ENCODE data around the gene CRABP1.

CRABP1 gene

DNA sequence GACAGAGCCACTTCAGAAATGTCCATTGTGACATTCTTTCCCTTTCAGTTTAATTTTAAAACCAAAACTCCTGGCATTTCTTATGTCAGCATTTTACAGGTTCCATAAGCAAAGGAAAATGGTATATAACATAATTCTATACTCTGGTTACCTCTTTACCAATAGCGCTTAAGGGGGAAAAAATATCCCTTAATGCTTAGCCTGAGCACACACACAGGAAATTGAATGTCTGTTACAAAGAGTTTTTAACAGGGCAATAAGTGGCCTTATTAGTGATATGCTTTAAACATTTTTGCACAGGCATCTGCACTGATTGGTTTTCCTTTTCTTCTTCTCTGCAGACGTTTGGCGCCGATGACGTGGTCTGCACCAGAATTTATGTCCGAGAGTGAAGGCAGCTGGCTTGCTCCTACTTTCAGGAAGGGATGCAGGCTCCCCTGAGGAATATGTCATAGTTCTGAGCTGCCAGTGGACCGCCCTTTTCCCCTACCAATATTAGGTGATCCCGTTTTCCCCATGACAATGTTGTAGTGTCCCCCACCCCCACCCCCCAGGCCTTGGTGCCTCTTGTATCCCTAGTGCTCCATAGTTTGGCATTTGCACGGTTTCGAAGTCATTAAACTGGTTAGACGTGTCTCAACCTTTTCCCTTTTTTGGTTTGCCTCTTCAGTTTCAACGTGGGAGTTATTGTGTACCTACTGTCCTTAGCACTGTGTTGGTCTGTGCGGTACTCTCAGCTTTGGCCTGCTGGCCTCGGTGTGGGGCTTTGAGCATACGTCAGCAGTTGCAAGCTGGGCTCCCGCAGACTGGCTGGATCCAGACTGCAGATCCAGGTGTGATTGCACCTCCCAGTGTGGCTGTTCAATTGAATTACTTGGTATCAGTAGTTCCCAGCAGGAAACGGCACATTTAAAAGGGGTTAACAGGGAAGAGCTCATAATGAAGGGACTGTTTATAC is 7.7 kb downstream of the CRABP1 start:
- DNase-seq (ENCODE audit: low spot score) = no peak

DNA sequence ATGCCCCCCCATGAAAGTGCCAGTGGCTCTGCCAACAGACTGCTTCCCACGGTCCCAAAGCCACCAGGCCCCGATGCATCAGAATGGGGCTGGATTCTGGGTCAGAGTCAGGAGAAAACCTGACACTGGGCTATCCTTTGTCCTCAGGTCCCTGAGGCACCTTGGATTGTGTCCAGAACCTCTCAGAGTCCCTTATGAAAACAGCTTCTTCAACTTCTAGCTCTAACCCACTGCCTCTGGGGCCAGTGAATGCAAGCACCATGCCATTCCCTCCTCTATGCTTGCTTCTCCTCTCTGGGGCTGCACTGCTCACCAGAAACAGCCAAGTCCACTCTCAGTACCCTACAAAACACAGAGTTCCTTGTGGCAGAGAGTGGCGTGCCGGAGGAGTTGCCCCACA is 9.9 kb downstream of the CRABP1 start:
- no peak for DNase-seq (ENCODE audit: low spot score)

DNA sequence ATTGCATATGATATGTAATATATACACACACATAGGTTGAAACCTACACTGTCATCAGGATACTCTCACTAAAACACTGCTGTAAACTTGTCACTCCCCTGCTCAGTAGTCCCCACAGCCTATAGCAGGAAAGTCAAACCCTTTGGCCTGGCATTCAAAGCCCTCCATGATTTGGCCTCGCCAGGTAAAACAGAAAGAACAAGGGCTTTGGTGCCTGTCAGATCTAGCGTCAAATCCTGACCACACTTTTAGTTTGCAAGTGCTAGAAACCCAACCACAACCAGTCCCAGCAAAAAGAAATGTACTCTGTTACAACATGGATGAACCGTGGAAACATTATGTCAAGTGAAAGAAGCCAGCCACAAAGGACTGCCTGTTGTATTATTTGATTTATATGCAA is 11.4 kb downstream of the CRABP1 start:
- DNase-seq (ENCODE audit: low spot score) = no peak

DNA sequence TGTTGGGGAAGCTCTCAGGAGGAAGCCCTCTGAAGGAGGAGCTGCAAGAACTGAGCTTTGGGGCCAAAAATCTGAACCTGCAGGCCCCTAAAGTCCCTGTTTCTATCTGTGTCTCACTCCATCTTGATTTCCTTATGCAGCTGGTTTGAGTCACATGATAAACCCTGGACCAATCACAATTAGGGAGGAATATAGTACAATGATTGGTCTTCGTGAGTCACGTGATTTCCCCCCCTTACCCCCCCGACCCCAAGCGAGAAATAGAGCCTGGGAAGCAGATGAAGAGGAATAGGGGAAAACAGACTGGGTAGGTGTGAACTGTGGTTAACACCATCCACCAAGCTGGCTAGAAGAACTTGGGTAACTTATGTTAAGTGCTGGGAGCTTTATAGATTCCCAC is 12.9 kb downstream of the CRABP1 start:
- no peak for DNase-seq (ENCODE audit: low spot score)

DNA sequence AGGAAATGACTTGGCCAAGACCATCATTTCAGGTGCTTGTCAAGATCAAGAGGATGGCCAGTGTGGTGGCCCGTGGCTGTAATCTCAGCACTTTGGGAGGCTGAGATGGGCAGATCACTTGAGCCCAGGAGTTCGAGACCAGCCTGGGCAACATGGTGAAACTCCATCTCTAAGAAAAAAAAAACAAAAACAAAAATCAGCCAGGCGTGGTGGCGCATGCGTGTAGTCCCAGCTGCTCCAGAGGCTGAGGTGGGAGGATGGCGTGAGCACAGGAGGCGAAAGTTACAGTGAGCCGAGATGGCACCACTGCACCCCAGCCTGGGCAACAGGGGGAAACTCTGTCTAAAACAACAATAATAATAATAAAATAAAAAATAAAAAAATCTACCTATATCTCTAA is 15.0 kb downstream of the CRABP1 start:
- no peak for DNase-seq (ENCODE audit: low spot score)

DNA sequence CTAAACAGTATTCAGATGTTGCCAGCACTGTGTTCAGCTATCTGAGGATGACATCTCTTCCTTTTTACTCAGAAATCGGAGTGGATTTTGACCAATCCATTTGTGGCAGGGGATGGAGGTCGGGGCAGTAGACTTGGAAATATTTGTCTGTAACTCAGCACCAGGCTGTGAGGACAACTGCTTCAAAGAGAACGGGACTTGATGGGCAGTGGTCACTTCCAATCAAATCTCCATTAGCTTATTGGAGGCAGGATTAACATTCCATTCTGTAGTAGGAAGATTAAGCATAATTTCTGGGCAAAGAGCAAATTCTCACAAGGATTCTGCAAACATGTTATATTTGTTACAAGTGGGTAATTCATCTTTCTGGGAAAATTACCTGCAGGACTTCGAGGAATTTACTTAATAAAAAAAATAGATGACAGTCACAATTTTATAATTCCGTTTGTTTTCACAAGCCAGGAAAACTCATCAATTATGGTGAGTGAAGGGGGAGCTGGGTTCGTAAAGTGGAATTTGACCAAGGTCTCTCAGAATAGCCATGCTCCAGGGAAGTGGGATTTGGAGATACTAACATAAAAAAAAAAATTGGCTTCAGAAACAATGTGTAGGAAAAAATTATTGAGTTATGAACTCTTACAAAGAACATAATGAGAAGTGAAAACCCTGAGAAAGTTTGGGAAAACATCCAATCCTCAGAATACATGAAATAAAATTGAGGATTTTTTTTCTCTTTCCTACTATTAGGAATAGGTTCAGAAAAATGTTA is 18.1 kb downstream of the CRABP1 start:
- no peak for DNase-seq (ENCODE audit: low spot score)

DNA sequence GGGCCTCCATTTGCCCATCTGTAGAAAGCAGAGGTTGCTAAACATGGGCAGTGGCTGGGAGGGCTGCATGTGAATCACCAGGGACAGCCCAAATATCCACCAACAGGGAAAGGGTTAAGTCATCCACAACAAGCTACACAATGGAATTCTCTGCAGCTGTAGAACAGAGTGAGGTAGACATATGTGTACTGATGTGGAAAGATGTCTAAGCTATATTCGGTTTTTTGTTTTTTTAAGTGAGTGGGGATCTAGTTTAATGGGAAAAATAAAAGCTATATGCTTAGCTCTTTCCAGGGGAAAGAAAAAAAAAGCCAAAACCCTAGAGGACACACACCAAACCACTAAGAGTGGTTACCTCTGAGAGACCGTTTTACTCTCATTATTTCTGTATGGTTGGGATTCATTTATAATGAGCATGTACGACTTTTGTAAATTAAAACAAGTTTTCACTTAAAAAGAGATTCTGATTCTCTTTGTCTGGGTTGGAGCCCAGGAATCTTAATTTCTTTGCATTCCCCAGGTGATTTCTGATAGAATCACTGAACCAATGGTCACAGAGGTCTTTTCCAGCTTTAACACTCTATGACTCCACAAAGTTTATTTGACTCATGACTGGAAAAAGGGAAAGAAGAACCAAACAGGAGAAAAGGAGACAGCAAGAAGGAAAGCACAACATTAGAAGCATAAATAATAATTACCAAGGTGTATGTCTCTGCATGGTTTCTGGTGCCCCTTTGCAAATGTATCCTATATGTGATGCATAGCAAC is 19.1 kb downstream of the CRABP1 start:
- DNase-seq (ENCODE audit: low spot score) = no peak

DNA sequence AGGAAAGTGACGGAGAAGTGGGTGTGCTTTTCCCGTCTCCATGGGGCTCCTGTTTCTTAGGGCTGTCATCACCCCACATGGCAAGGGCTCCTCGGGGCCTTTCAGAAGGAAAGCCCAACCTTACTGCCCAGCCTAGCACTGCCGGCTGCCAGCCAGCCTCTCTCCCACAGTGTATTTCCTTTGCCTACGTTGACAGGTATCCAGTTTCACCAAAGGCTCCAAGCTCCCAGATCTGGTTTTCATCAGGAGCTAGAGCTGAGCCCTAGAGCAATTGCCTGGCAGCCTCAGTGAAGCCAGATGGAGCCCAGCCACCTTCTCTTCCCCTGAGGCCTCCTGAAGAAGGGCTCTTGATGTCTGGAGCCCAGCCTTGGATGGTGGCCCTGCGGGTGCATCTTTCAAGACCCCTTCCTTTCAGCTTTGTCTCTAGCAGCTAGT is 20.2 kb downstream of the CRABP1 start:
- DNase-seq (ENCODE audit: low spot score) = no peak

DNA sequence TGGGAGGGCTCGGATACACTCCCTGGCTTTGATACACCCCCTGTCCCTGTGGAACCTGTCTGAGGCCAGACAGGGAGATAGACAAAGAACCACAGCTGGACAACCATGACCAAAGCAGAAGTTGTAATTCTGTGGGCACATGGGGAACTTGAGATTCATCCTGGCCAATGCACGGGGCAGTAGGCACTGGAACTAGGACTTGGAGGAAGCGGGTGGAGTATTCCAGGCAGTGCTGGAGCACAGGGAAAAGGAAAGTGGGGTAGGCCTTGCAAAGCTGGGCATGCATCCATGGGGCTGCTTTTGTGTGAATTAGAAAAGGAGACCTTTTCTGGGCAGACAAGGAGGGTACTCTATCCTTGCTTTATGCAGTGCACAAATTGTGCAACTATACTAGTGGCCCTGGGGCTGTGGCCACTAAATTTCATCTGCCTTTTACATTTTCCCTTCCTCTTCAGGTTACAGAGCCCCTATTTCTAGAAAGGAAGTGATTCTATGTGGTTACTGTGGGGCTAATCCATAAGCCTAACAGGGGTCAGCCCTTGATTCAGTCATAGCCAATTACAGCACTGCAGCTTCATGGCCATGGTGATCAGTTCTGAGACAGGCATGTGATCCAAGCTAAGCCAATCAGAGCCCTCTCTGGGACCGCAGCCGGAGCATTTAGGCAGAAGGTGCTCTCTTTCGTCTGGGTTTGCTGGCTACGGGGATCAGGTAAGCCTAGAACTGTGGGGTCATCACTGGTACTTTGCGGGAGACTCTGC is 21.0 kb downstream of the CRABP1 start:
- peak; percentile 23 for DNase-seq (ENCODE audit: low spot score)

DNA sequence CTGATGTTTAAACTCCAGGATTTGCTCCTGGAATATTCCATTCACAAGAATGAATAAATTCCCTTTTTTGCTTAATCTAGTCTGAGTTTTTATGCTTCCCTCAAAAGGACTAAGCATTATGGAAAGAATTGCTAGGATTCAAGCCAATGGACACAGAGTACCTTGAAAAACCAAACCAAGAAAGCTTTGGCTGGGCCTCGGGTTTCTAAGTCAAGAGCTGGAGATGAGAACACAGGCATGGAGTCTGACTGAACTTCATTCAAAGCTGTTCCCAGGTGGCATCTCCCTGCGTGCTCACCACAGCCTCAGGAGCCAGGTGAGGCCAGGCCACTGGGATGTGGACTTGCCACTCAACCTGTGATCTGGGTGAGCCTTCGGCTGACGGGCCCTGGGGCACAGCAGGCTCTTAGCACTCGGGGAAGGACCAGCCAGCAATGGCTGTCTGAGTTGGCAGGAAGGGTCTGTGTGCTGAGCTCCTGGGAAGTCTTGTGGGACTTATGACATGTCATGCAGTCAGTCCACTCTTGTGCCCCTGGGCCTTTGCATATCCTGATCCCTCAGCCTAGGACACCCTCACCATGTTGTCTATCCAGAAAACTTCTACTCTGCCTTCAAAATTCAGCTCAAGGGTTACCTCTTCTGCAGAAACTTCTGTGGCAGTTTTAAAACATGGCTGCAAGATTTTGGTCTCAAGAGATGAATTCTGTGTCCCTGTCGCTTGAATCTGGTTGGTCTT is 21.8 kb downstream of the CRABP1 start:
- DNase-seq (ENCODE audit: low spot score) = no peak

DNA sequence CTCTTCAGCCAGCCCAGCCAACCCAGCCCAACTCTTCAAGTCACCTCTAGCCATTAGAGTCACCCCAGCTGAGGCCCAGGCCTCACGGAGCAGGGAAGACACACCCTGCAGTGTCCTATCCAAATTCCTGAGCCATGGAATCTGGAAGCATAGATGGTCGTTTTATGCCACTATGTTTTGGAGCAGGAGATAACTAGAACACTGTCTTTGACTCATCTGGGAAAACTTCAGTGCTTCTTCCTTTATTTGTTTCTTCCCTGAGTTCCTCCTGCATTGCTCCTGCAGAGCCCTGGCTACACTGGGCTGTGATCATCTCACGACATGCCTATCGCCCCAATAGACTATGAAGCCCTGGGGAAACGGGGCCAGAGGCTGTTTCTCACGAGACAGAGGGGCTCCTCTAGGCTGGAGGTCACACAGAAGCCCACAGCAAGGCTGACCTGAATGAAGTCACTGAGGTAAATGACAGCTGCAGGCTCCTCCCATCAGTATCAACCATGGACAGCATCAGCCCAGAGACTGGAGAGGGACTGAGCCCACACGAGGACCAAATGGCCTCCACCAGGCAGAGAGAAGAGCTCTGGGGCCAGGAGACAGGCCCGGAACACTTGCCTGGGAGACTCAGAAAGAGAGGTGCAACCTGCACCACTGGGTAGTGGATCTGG is 22.7 kb downstream of the CRABP1 start:
- no peak for DNase-seq (ENCODE audit: low spot score)

DNA sequence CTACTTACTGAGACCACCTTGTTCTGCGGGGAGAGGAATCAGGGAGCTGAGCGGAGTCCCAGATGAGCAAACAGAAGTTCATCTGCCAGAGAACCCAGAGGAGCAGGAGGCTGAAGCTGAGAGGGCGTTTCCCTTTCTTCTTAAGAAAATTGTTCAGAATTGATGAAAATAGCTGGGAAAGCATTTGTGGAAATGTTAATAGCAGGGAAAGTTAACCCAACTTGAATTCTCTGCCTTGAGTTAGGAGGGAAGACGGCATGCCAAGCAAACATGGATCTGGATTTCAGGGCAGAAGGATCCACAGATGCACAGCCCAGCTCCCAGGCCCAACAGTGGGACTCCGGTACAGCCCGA is 23.2 kb downstream of the CRABP1 start:
- DNase-seq (ENCODE audit: low spot score) = no peak

DNA sequence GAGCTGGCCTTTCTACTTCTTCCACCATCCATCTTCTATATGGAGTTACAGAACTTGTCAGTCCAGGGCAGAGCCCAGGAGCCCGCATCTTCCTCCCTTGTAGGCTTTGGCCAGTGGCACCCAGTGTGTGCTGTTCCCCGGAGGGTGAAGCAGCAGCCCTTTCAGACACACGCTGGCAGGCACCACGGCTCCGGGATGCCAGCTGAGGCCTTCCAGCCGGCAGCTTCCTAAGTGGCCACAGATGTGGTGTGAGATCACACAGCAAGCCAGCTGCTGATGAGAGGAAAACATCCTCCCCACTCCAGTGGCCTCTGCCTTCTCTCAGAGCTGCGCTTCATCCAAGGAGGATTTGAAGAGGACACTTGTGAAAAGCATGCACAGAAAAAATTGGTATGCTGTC is 24.1 kb downstream of the CRABP1 start:
- DNase-seq (ENCODE audit: low spot score) = peak; percentile 82

DNA sequence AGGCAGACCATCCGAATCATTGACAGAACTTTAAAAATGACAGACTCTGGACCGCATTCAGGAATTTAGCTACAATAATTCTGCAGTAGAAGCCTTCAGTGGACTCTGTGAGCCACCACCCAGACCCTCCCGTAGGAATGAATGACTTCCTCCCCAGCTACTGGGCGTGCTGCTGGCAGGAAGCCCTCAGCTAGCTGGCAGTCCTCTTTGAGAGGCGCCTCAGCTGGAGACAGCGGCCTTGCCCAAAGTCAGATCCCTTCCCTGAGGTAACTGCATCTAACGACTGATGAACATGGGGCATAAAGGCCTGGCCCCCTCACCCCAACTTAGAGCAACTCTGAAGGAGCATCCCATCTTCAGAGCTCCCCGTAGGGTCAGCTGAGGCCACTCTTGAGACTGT is 25.8 kb downstream of the CRABP1 start:
- no peak for DNase-seq (ENCODE audit: low spot score)

DNA sequence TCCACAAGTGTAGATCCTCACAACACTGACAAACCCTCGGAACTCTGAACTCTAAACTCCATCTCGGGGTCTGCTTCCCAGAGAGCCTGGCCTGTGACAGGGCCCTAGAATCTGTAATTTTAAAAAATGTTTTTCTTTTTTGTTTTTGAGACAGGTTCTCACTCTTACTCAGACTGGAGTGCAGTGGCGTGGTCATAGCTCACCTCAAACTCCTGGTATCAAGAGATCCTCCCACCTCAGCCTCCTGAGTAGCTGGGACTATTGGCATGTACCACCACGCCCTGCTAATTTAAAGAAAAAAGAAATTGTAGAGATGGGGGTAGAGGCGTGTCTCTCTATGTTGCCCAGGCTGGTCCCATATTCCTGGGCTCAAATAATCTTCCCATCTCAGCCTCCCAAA is 26.2 kb downstream of the CRABP1 start:
- no peak for DNase-seq (ENCODE audit: low spot score)

DNA sequence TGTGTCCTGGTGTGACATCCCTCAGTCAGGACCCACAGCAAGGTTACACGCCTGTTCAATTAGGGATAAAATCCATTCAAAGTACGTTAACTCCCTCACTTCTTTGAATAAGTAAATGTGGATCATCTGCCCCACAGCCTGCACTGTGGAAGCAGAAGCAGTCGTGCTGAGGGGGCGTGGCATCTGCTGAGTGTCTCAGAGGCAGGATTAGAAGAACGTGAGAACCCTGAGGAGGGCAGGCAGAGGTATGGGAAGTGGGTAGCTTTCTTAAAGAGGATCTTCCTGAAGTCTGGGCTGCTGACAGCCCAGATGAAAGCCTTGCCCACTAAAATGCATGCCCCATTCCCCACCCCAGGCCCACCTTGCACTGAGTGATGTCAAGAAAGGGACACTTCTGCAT is 28.5 kb downstream of the CRABP1 start:
- DNase-seq (ENCODE audit: low spot score) = no peak

DNA sequence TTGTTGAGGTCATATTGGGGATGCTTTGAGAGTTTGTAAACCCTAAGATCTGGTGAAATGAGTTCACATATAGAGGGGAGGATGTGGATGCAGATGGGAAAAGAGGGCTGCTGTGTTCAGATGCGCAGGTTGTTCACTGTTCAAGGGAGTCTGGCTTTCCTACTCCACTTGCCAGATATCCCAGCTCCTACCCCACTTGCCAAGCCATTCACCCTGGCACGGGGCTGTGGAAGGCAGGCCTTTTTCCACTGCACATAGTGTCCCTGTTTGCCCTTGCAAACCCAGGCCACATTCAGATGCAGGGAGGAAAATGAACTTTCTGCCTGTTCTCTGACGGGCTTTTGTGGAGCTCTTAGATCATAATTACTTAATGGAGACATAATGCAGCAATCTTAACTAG is 29.0 kb downstream of the CRABP1 start:
- DNase-seq (ENCODE audit: low spot score) = no peak

DNA sequence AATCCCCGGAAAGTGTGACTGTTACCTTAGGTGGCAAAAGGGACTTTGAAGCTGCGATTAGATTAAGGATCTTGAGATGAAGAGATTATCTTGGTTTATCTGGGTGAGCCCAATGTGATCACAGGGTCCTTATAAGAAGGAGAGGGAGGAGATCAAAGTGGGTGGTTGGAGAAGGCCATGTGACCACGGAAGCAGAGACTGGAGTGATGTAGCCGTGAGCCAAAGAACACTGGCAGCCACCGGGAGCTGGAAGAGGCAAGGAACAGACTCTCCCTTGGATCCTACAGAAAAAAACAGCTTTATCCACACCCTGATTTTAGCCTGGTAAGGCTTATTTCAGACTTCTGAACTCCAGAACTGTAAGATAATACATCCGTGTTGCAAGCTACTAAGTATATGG is 29.9 kb downstream of the CRABP1 start:
- no peak for DNase-seq (ENCODE audit: low spot score)

DNA sequence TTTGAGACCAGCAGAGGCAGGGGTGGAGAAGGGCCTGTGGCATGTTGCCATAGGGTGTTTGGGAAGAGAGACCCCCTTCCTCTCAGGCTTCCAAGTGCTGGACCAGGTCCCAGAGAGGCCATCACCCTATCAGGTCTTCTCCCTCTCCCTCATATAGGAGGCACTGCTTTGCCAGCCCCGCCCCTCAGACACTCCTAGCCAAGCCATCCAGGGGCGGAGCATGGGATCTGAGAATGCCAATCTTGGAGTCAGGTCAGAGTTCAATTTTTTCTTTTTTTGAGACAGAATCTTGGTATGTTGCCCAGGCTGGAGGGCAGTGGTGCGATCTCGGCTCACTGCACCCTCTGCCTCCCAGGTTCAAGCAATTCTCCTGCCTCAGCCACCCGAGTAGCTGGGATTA is 32.7 kb downstream of the CRABP1 start:
- no peak for DNase-seq (ENCODE audit: low spot score)

Data from pons (tissue), 1 donor.